Neuronal stem cell (in vitro differentiated cells): ENCODE results near the gene SENP1.

Experiments
- DNase-seq: peaks from one replicate; pipeline ENCODE4 v3.0.0-alpha.2; 2013; ENCODE audit warnings: low spot score
- H2AFZ ChIP-seq: one replicate; pipeline ENCODE4 v1.6.1; 2013; ENCODE audit warnings: mild to moderate bottlenecking, low read length, inconsistent platforms
- H2AK5ac ChIP-seq: 2 replicates; pipeline ENCODE4 v1.6.1; 2013; ENCODE audit warnings: low read depth, mild to moderate bottlenecking, inconsistent platforms, low read length, moderate library complexity, mixed read lengths
- H2BK120ac ChIP-seq: 2 replicates; pipeline ENCODE4 v1.6.1; 2013; ENCODE audit warnings: low read depth, mild to moderate bottlenecking, inconsistent platforms, low read length, moderate library complexity, mixed read lengths
- H2BK12ac ChIP-seq: one replicate; pipeline ENCODE4 v1.6.1; 2013; ENCODE audit warnings: low read length, inconsistent platforms
- H2BK15ac ChIP-seq: 2 replicates; pipeline ENCODE4 v1.6.1; 2013; ENCODE audit warnings: mild to moderate bottlenecking, low read length, inconsistent platforms, mixed read lengths
- H2BK5ac ChIP-seq: one replicate; pipeline ENCODE4 v1.6.1; 2013; ENCODE audit warnings: inconsistent platforms, mild to moderate bottlenecking, low read length, moderate library complexity
- H3K14ac ChIP-seq: one replicate; pipeline ENCODE4 v1.6.1; 2013; ENCODE audit warnings: low read length, inconsistent platforms
- H3K18ac ChIP-seq: 2 replicates; pipeline ENCODE4 v1.6.1; 2013; ENCODE audit warnings: low read length, inconsistent platforms
- H3K23ac ChIP-seq: 2 replicates; pipeline ENCODE4 v1.6.1; 2013; ENCODE audit warnings: low read depth, mild to moderate bottlenecking, mixed read lengths, low read length, inconsistent platforms; ENCODE audit not compliant: poor library complexity
- H3K27ac ChIP-seq: replicated peaks from 3 replicates; pipeline ENCODE4 v1.5.1; 2013; ENCODE audit warnings: low read length, inconsistent platforms
- H3K27me3 ChIP-seq, 3 experiments: 2 replicates each; pipeline ENCODE4 v1.6.1; 2013; ENCODE audit warnings: low read length in 3 of 3, mild to moderate bottlenecking in 2 of 3, inconsistent platforms in 1 of 3, low read depth in 1 of 3, mixed read lengths in 1 of 3, moderate library complexity in 1 of 3; ENCODE audit not compliant: control insufficient read depth in 3 of 3, insufficient read depth in 3 of 3
- H3K36me3 ChIP-seq, 2 donors: replicated peaks in 1 of 2; 2 replicates each; pipeline ENCODE4 v1.6.1; 2013; ENCODE audit warnings: low read length in 2 of 2; ENCODE audit not compliant: control insufficient read depth in 2 of 2, insufficient read depth in 2 of 2
- H3K4ac ChIP-seq: 2 replicates; pipeline ENCODE4 v1.6.1; 2013; ENCODE audit warnings: inconsistent platforms, mild to moderate bottlenecking, low read length, moderate library complexity
- H3K4me1 ChIP-seq, 2 donors: 1 replicate in 1 of 2; 2 replicates in 1 of 2; pipeline ENCODE4 v1.6.1; 2013; ENCODE audit warnings: low read length in 2 of 2, low read depth in 1 of 2; ENCODE audit not compliant: control insufficient read depth in 2 of 2, insufficient read depth in 1 of 2
- H3K4me2 ChIP-seq: one replicate; pipeline ENCODE4 v1.6.1; 2013; ENCODE audit warnings: mild to moderate bottlenecking, low read length, inconsistent platforms; ENCODE audit not compliant: insufficient read depth, poor library complexity, severe bottlenecking
- H3K4me3 ChIP-seq, 2 donors: 2 replicates each; pipeline ENCODE4 v1.5.1; 2013; ENCODE audit warnings: low read length in 2 of 2, mild to moderate bottlenecking in 2 of 2, inconsistent platforms in 1 of 2, moderate library complexity in 1 of 2
- H3K79me1 ChIP-seq: one replicate; pipeline ENCODE4 v1.6.1; 2013; ENCODE audit warnings: low read depth, mild to moderate bottlenecking, inconsistent platforms, low read length, moderate library complexity
- H3K9ac ChIP-seq: one replicate; pipeline ENCODE4 v1.6.1; 2013; ENCODE audit warnings: mild to moderate bottlenecking, low read depth, low read length, inconsistent platforms; ENCODE audit not compliant: poor library complexity
- H3K9me3 ChIP-seq, 2 donors: replicated peaks in 1 of 2; 2 replicates each; pipeline versions ENCODE3 to v1.6.1; 2013; ENCODE audit warnings: low read length in 2 of 2, mild to moderate bottlenecking in 2 of 2, inconsistent platforms in 1 of 2, low read depth in 1 of 2, mixed read lengths in 1 of 2, moderate library complexity in 1 of 2; ENCODE audit not compliant: control insufficient read depth in 2 of 2, insufficient read depth in 1 of 2
- H4K8ac ChIP-seq: one replicate; pipeline ENCODE4 v1.6.1; 2013; ENCODE audit warnings: low read depth, mild to moderate bottlenecking, inconsistent platforms, low read length, moderate library complexity
- H4K91ac ChIP-seq: one replicate; pipeline ENCODE4 v1.6.1; 2013; ENCODE audit warnings: low read length, low read depth, mild to moderate bottlenecking, inconsistent platforms; ENCODE audit not compliant: poor library complexity
- WGBS, 2 donors: extraction: QIAGEN DNeasy Blood & Tissue Kit; methylation state at CpG; one replicate each; pipeline ENCODE4 v1.1.7; 2013; ENCODE audit warnings: missing lambda C conversion rate in 2 of 2, mixed read lengths in 1 of 2; ENCODE audit not compliant: insufficient read length in 2 of 2, insufficient replicate concordance in 1 of 2; ENCODE audit errors: extremely low coverage in 2 of 2; 5-methylcytosine and 5-hydroxymethylcytosine counted together

The SENP1 gene

GRCh38 chr12:48043771-48044170 is 62.1 kb downstream of the SENP1 start:
- Histone ChIP-seq H2BK15ac (no peak overlapping the region), H3K4me3 (no peak overlapping the region), H3K9me3 (no peaks in the 10 kb centered on the region), H4K91ac (no peak overlapping the region), H2AK5ac (no peak overlapping the region), H3K9ac (no peak overlapping the region), H3K36me3 (peaks cover 17 to 70% of the 10 kb centered on the region in 2 donors), H3K4me1 (peaks cover 0 to 5% of the 10 kb centered on the region in 2 donors), H3K4me2 (no peak overlapping the region), H3K14ac (no peak overlapping the region), H4K8ac (no peak overlapping the region), H2BK120ac (no peak overlapping the region), H3K79me1 (no peaks in the 10 kb centered on the region), H3K18ac (no peak overlapping the region), H2AFZ (no peak overlapping the region), H3K27me3 (no peaks in the 10 kb centered on the region), H3K23ac (no peak overlapping the region), H3K4ac (no peak overlapping the region), H2BK12ac (no peak overlapping the region), H3K27ac (no peak overlapping the region), H2BK5ac (no peak overlapping the region)
- no CpG with 5 or more reads among the region's 4 CpGs for WGBS, 2 donors
- no peak for DNase-seq

GRCh38 chr12:48041591-48042423 is 64.1 kb downstream of the SENP1 start:
- Histone ChIP-seq H3K4me2 (no peak overlapping the region), H2BK120ac (no peak overlapping the region), H3K4me3 (no peak overlapping the region), H3K4ac (no peak overlapping the region), H3K18ac (no peak overlapping the region), H3K9me3 (no peaks in the 10 kb centered on the region), H3K14ac (no peak overlapping the region), H2BK5ac (no peak overlapping the region), H2AK5ac (no peak overlapping the region), H3K79me1 (no peaks in the 10 kb centered on the region), H3K9ac (no peak overlapping the region), H4K91ac (no peak overlapping the region), H4K8ac (no peak overlapping the region), H3K27ac (no peak overlapping the region), H3K4me1 (peaks cover 13 to 15% of the 10 kb centered on the region in 2 donors), H2BK15ac (no peak overlapping the region), H3K23ac (no peak overlapping the region), H3K27me3 (no peaks in the 10 kb centered on the region), H3K36me3 (peaks cover 15 to 51% of the 10 kb centered on the region in 2 donors), H2AFZ (no peak overlapping the region), H2BK12ac (no peak overlapping the region)
- no CpG with 5 or more reads among the region's 5 CpGs for WGBS, 2 donors
- no peak for DNase-seq

DNA sequence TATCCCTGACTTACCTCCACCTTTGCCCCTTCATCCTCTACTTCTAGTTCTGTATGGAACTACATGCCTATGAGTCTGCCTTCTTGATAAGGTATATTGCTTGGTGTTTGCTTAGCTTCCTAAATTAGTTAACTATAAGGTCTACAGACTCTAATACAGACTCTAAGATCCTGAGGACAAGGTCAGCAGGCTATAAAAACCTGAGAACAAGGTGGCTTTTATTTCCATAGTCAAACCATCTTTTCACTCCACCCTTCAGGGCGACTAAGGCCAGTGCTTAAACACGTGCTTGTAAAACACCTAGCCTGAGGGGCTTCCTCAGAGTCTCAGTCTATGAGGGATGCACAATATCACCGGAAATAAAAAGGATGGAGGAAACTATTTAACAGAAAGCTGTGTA is 65.5 kb downstream of the SENP1 start:
- no CpG with 5 or more reads among the region's 3 CpGs for WGBS, 2 donors
- H3K9ac ChIP-seq, result no peak overlapping the region
- no peak overlapping the region for H3K27ac ChIP-seq

GRCh38 chr12:48039151-48039550 is 66.7 kb downstream of the SENP1 start:
- Histone ChIP-seq H2BK120ac (no peak overlapping the region), H2AFZ (no peak overlapping the region), H3K27me3 (no peaks in the 10 kb centered on the region), H4K91ac (no peak overlapping the region), H3K79me1 (no peaks in the 10 kb centered on the region), H2AK5ac (no peak overlapping the region), H3K4ac (no peak overlapping the region), H3K4me1 (peaks cover 15 to 22% of the 10 kb centered on the region in 2 donors), H3K4me3 (no peak overlapping the region), H2BK12ac (no peak overlapping the region), H3K4me2 (no peak overlapping the region), H3K9ac (no peak overlapping the region), H3K36me3 (peaks cover 0 to 24% of the 10 kb centered on the region in 2 donors), H2BK5ac (no peak overlapping the region), H3K18ac (peak overlapping the region; percentile 11), H4K8ac (no peak overlapping the region), H3K14ac (no peak overlapping the region), H3K9me3 (no peaks in the 10 kb centered on the region), H3K23ac (no peak overlapping the region), H2BK15ac (no peak overlapping the region), H3K27ac (no peak overlapping the region)
- no CpG with 5 or more reads among the region's 1 CpG for WGBS, 2 donors
- no peak for DNase-seq

More for the DNA sequence above, 65.5 kb downstream of the SENP1 start:
- H3K79me1 ChIP-seq, result no peaks in the 10 kb centered on the region
- no peak overlapping the region for H2BK5ac ChIP-seq
- H4K91ac ChIP-seq, result no peak overlapping the region
- H3K18ac ChIP-seq, result no peak overlapping the region
- H3K4me1 ChIP-seq, result peaks cover 15 to 20% of the 10 kb centered on the region in 2 donors
- H3K14ac ChIP-seq, result no peak overlapping the region
- no peak overlapping the region for H3K4me3 ChIP-seq
- H3K27me3 ChIP-seq, result no peaks in the 10 kb centered on the region
- no peak overlapping the region for H2BK15ac ChIP-seq
- no peak overlapping the region for H2BK120ac ChIP-seq
- H3K4ac ChIP-seq, result no peak overlapping the region
- H3K9me3 ChIP-seq, result no peaks in the 10 kb centered on the region
- H3K23ac ChIP-seq, result no peak overlapping the region
- H3K36me3 ChIP-seq, result peaks cover 9 to 36% of the 10 kb centered on the region in 2 donors
- no peak overlapping the region for H3K4me2 ChIP-seq
- no peak overlapping the region for H2BK12ac ChIP-seq
- DNase-seq, result no peak
- H2AFZ ChIP-seq, result no peak overlapping the region
- H4K8ac ChIP-seq, result no peak overlapping the region
- no peak overlapping the region for H2AK5ac ChIP-seq
